Measurements from ENCODE around the gene PLA2G6. TPM values are rescaled to one million over a fixed set of nuclear protein-coding genes. Genes with fewer than 3 reads are reported as not detected.

PLA2G6 gene
- total RNA-seq, 1 experiment from 2014 or later, result 29.9 TPM

DNA sequence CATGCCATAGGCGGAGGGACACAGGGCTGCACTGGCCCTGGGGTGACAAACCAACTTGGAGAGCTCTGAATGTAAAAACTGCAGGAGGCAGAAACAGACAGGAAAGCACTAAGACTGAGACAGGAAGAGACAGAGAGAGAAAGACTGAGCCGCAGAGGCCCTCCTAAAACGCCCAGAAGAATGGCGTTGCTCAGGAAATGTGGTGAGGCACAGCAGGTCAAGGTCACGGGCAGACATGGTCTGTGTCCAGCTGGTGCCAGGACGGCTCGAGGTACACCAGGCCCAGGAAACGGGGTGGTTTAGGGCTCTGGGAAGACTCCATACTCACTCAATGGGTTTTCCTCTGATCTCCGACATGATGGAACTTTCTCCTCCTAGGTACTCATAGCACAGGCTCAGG lies 49.3 kb upstream of the PLA2G6 start (continued):
- TF ChIP-seq, protein P1, sequence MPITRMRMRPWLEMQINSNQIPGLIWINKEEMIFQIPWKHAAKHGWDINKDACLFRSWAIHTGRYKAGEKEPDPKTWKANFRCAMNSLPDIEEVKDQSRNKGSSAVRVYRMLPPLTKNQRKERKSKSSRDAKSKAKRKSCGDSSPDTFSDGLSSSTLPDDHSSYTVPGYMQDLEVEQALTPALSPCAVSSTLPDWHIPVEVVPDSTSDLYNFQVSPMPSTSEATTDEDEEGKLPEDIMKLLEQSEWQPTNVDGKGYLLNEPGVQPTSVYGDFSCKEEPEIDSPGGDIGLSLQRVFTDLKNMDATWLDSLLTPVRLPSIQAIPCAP (CRISPR knock-in tag; IDR thresholded peaks at IDR 0.05), result no peak

DNA sequence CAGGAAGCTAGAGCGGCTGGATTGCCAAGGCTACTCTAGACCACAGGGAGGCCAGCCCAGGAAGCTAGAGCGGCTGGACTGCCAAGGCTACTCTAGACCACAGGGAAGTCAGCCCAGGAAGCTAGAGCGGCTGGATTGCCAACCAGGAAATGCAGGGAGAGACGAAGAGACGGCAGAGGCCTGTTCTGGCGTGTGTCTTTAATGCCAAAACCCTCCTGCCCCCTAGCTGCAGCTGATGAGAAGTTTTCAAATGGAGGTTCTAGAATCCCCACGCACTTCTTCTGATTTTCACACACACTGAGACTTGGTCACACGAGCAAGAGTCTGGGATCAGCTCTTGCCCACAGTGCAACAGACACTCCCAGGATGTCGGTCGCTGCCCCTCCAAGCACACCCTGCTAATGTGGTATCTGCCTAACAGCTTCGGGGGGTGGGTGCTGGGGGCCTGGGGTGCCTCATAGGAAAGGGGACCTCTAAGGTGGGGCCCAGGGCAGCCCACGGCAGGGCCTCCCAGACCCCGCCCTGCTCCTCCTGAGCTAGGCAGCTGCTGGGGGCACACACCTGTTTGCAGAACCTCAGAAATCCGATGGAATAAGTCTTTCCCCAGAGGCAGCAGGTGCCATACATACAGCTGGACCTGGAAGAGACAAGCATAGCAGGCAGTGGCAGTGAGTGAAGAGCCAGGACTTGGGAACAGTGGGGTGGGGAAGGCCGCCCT lies 48.6 kb upstream of the PLA2G6 start:
- no peak for TF ChIP-seq SOX15 (CRISPR knock-in tag; IDR thresholded peaks at IDR 0.05)
- no peak for TF ChIP-seq ESRRA (CRISPR knock-in tag; IDR thresholded peaks at IDR 0.05; ENCODE audit: borderline replicate concordance)
- TF ChIP-seq, protein P2, sequence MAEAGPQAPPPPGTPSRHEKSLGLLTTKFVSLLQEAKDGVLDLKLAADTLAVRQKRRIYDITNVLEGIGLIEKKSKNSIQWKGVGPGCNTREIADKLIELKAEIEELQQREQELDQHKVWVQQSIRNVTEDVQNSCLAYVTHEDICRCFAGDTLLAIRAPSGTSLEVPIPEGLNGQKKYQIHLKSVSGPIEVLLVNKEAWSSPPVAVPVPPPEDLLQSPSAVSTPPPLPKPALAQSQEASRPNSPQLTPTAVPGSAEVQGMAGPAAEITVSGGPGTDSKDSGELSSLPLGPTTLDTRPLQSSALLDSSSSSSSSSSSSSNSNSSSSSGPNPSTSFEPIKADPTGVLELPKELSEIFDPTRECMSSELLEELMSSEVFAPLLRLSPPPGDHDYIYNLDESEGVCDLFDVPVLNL (CRISPR knock-in tag; IDR thresholded peaks at IDR 0.05; ENCODE audit: borderline replicate concordance, low read depth), result no peak
- no peak for TF ChIP-seq TP53 (CRISPR knock-in tag; IDR thresholded peaks at IDR 0.05)
- TF ChIP-seq ATF1 (CRISPR knock-in tag; IDR thresholded peaks at IDR 0.05), result no peak
- TF ChIP-seq AR (CRISPR knock-in tag; IDR thresholded peaks at IDR 0.05), result no peak
- no peak for TF ChIP-seq E2F1 (CRISPR knock-in tag; IDR thresholded peaks at IDR 0.05)
- TF ChIP-seq, protein P3, sequence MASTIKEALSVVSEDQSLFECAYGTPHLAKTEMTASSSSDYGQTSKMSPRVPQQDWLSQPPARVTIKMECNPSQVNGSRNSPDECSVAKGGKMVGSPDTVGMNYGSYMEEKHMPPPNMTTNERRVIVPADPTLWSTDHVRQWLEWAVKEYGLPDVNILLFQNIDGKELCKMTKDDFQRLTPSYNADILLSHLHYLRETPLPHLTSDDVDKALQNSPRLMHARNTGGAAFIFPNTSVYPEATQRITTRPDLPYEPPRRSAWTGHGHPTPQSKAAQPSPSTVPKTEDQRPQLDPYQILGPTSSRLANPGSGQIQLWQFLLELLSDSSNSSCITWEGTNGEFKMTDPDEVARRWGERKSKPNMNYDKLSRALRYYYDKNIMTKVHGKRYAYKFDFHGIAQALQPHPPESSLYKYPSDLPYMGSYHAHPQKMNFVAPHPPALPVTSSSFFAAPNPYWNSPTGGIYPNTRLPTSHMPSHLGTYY (CRISPR knock-in tag; IDR thresholded peaks at IDR 0.05), result no peak
- TF ChIP-seq ZSCAN18 (CRISPR knock-in tag; IDR thresholded peaks at IDR 0.05), result no peak
- no peak for TF ChIP-seq ATF6 (CRISPR knock-in tag; IDR thresholded peaks at IDR 0.05)
- no peak for TF ChIP-seq ZNF263 (CRISPR knock-in tag; IDR thresholded peaks at IDR 0.05; ENCODE audit: low read depth)
- no peak for TF ChIP-seq ZNF396 (CRISPR knock-in tag; IDR thresholded peaks at IDR 0.05; ENCODE audit: borderline replicate concordance)
- no peak for TF ChIP-seq GTF2I (CRISPR knock-in tag; conservative IDR thresholded peaks at IDR 0.05)
- no peak for TF ChIP-seq PRDM15 (CRISPR knock-in tag; IDR thresholded peaks at IDR 0.05)
- TF ChIP-seq JUN (CRISPR knock-in tag; IDR thresholded peaks at IDR 0.05), result no peak
- no peak for TF ChIP-seq PRRX2 (CRISPR knock-in tag; IDR thresholded peaks at IDR 0.05)
- H3K4me3 Mint-ChIP-seq, result no peak overlapping the region

More for the DNA sequence above, 48.6 kb upstream of the PLA2G6 start:
- Mint-ChIP-seq H3K9me3 (no peaks in the 10 kb centered on the region), H3K27me3 (ENCODE audit: low read depth) (no peaks in the 10 kb centered on the region), H3K36me3 (peaks cover 46% of the 10 kb centered on the region), H3K27ac (0 out of 2 replicates have a peak overlapping the region, but pooled peaks have one; percentile 36), H3K4me1 (no peaks in the 10 kb centered on the region)
- DNase-seq (ENCODE audit: low spot score) (peak; percentile 41), ATAC-seq (peak; percentile 59)
- POLR2A ChIA-PET, result interaction anchor here (0.8 kb wide), 1 partner anchor 107 kb away, joined by 3 read pairs; no protein-coding TSS in a partner anchor
- CTCF ChIA-PET, result interaction anchor here (1.0 to 2.5 kb wide), 11 partner anchors 8 to 178 kb away, joined by 3 to 16 read pairs (median 5); no protein-coding TSS in a partner anchor
